Pancreas (tissue), 10 donors: ENCODE data around the gene ATG5. TPM values are rescaled to one million over a fixed set of nuclear protein-coding genes. Genes with fewer than 3 reads are reported as not detected.

ENCODE experiments used
- ATAC-seq, 4 donors: fragments of 200-7000 bp; cut with Tn5 transposase; one replicate each; pipeline versions ENCODE4 v1.8.0 to v1.9.1; 2020; ENCODE audit warnings: mild to moderate bottlenecking in 4 of 4, moderate library complexity in 4 of 4
- DNase-seq, 6 donors: peaks; one replicate each; pipeline ENCODE4 v3.0.0-alpha.2; 2020
- FAIRE-seq: peaks from 2 replicates; lab custom pipeline; 2012; peaks lifted over from hg19 to GRCh38; lab: Jason Lieb, UNC
- H3K27ac ChIP-seq, 4 donors: fragments of 200-600 bp; sonication (generic); 1 replicate in 3 of 4; 2 replicates in 1 of 4; pipeline versions ENCODE4 v1.5.0 to v1.8.0; 2020
- H3K27me3 ChIP-seq, 4 donors: fragments of 200-600 bp; one replicate each; pipeline ENCODE4 v1.8.0; 2021
- H3K36me3 ChIP-seq, 3 donors: fragments of 200-600 bp; sonication (generic) in 1 of 3; one replicate each; pipeline versions ENCODE4 v1.5.0 to v1.8.0; 2020 to 2021
- H3K4me1 ChIP-seq, 3 donors: fragments of 200-600 bp; one replicate each; pipeline ENCODE4 v1.8.0; 2021
- H3K4me3 ChIP-seq, 4 donors: fragments of 200-600 bp; sonication (generic) in 2 of 4; one replicate each; pipeline versions ENCODE4 v1.5.0 to v1.8.0; 2020 to 2021
- H3K9me3 ChIP-seq, 4 donors: fragments of 200-600 bp; one replicate each; pipeline ENCODE4 v1.8.0; 2021
- CTCF ChIP-seq, 4 donors: fragments of 200-600 bp; sonication (generic) in 3 of 4; IDR thresholded peaks; one replicate each; pipeline versions ENCODE4 v1.5.0 to v1.8.0; 2021; ENCODE audit warnings: antibody characterized with exemption in 4 of 4
- WGBS, 2 donors: extraction: QIAGEN DNeasy Blood & Tissue Kit; methylation state at CpG; one replicate each; pipeline ENCODE4 v1.1.7; 2013; 5-methylcytosine and 5-hydroxymethylcytosine counted together
- intact Hi-C, 3 donors: fragments of 100-400 bp; cut with DNase I; formaldehyde crosslinking; loops; one replicate each; pipeline versions ENCODE4 v1.11.1 to v1.14.2; 2022
- polyA plus RNA-seq, 2 donors: library from polyadenylated mRNA; stranded (reverse); fragments of 200-250 nt; gene quantifications; one replicate each; pipeline ENCODE4 v1.2.3, GENCODE V29; 2013
- total RNA-seq, 6 donors: library from RNA; stranded (reverse); fragmentation: NEBNext Ultra II Directional in 4 of 6; extraction: Animal tissue kit (Norgen Biotek cat#: 25700) in 4 of 6; gene quantifications; one replicate each; pipeline versions ENCODE4 v1.2.1 to v1.2.4, GENCODE V29; 2021 to 2023
- donor health status: healthy with polysubstance abuse.
- donor health status: DM: no; HTN: no; CAD: no; lungs with moderate emphysema.
- donor health status: DM: no; HTN: no; CAD: no.
- donor health status: control.
- donor health status: control.
- donor health status: Bipolar disorder and iron deficiency.
- donor health status: DM: yes; HTN: yes; CAD: no.
- donor health status: DM: no; HTN: no; CAD: no.
- donor health status: DM: no; HTN: no; CAD: no.
- donor health status: DM: yes; HTN: yes; CAD: no.

Gene ATG5
- total and polyA plus RNA-seq, 8 donors, result 8.2 to 15.7 (median 10.8) TPM

GRCh38 chr6:106159531-106159940 lies 166.0 kb downstream of the ATG5 start:
- no peak for DNase-seq
- WGBS, 2 donors, result 87 to 89% methylated on average over 5 of the region's 5 CpGs
- no peak for FAIRE-seq
- no peaks in the 10 kb centered on the region for H3K4me1 ChIP-seq
- no peak for ATAC-seq
- intact Hi-C loops, result no loop called here
- H3K9me3 ChIP-seq, result no peaks in the 10 kb centered on the region
- TF ChIP-seq CTCF (IDR thresholded peaks at IDR 0.05), result no peak
- no peaks in the 10 kb centered on the region for H3K27me3 ChIP-seq
- H3K4me3 ChIP-seq, result no peak overlapping the region
- H3K36me3 ChIP-seq, result no peaks in the 10 kb centered on the region
- no peak overlapping the region for H3K27ac ChIP-seq

GRCh38 chr6:106158816-106159215 lies 166.7 kb downstream of the ATG5 start:
- no peak for TF ChIP-seq CTCF (IDR thresholded peaks at IDR 0.05)
- Histone ChIP-seq H3K27me3 (no peaks in the 10 kb centered on the region), H3K4me1 (no peaks in the 10 kb centered on the region), H3K4me3 (no peak overlapping the region), H3K9me3 (no peaks in the 10 kb centered on the region), H3K27ac (no peak overlapping the region), H3K36me3 (no peaks in the 10 kb centered on the region)
- intact Hi-C loops, result no loop called here
- FAIRE-seq (no peak), DNase-seq (no peak), ATAC-seq (no peak)
- 23 to 95% methylated on average over 1 of the region's 1 CpG for WGBS, 2 donors

GRCh38 chr6:106156863-106157262 lies 168.7 kb downstream of the ATG5 start:
- no peak for ATAC-seq
- Histone ChIP-seq H3K4me1 (no peaks in the 10 kb centered on the region), H3K27me3 (no peaks in the 10 kb centered on the region), H3K27ac (no peak overlapping the region), H3K4me3 (no peak overlapping the region), H3K36me3 (no peaks in the 10 kb centered on the region), H3K9me3 (no peaks in the 10 kb centered on the region)
- 35 to 51% methylated on average over 3 of the region's 3 CpGs for whole genome bisulfite sequencing, 2 donors
- intact Hi-C loops, result no loop called here
- no peak for TF ChIP-seq CTCF (IDR thresholded peaks at IDR 0.05)
- no peak for FAIRE-seq
- no peak for DNase-seq

GRCh38 chr6:106156413-106156812 lies 169.1 kb downstream of the ATG5 start:
- ATAC-seq (no peak), DNase-seq (no peak), FAIRE-seq (no peak)
- no peak overlapping the region for H3K4me3 ChIP-seq
- WGBS, 2 donors, result 74 to 85% methylated on average over 3 of the region's 3 CpGs
- TF ChIP-seq CTCF (IDR thresholded peaks at IDR 0.05), result no peak
- no peaks in the 10 kb centered on the region for H3K27me3 ChIP-seq
- intact Hi-C loops, result no loop called here
- H3K4me1 ChIP-seq, result no peaks in the 10 kb centered on the region
- no peaks in the 10 kb centered on the region for H3K36me3 ChIP-seq
- H3K27ac ChIP-seq, result no peak overlapping the region
- no peaks in the 10 kb centered on the region for H3K9me3 ChIP-seq

GRCh38 chr6:106155219-106155830 lies 170.2 kb downstream of the ATG5 start:
- no peaks in the 10 kb centered on the region for H3K9me3 ChIP-seq
- DNase-seq, result no peak

More at GRCh38 chr6:106155219-106155830, 170.2 kb downstream of the ATG5 start:
- 77% methylated on average over 12 of the region's 12 CpGs for WGBS, 2 donors
- intact Hi-C loops, result no loop called here
- FAIRE-seq (no peak), ATAC-seq (no peak)
- Histone ChIP-seq H3K4me3 (no peak overlapping the region), H3K36me3 (no peaks in the 10 kb centered on the region), H3K27me3 (no peaks in the 10 kb centered on the region), H3K4me1 (no peaks in the 10 kb centered on the region), H3K27ac (no peak overlapping the region)
- TF ChIP-seq CTCF (IDR thresholded peaks at IDR 0.05), result no peak
